Thymus (tissue), 14 donors: ENCODE data around the gene ZNF543. TPM values are rescaled to one million over a fixed set of nuclear protein-coding genes. Genes with fewer than 3 reads are reported as not detected.
"Not testable (repeated sequence)": the region's sequence is repeated elsewhere in the genome, so short reads cannot be mapped to it uniquely, and the experiment has no call there.

Experiments used
- DNase-seq, 9 donors: peaks; one replicate each; pipeline ENCODE4 v3.0.0-alpha.2; 2013; ENCODE audit warnings: low spot score in 9 of 9, low read depth in 6 of 9, missing footprints in 1 of 9
- H3K27ac ChIP-seq, 2 donors: one replicate each; pipeline ENCODE4 v1.5.1; 2013; ENCODE audit warnings: control low read depth in 1 of 2, low read depth in 1 of 2, low read length in 1 of 2, mild to moderate bottlenecking in 1 of 2, moderate library complexity in 1 of 2
- H3K27me3 ChIP-seq, 2 donors: one replicate each; pipeline ENCODE4 v1.5.1; 2013; ENCODE audit warnings: low read length in 1 of 2; ENCODE audit not compliant: control insufficient read depth in 2 of 2, insufficient read depth in 1 of 2
- H3K36me3 ChIP-seq, 2 donors: one replicate each; pipeline ENCODE4 v1.5.1; 2013; ENCODE audit warnings: low read length in 1 of 2, mild to moderate bottlenecking in 1 of 2, moderate library complexity in 1 of 2; ENCODE audit not compliant: control insufficient read depth in 2 of 2, insufficient read depth in 2 of 2
- H3K4me1 ChIP-seq, 2 donors: one replicate each; pipeline ENCODE4 v1.5.1; 2013; ENCODE audit warnings: low read length in 2 of 2; ENCODE audit not compliant: control insufficient read depth in 2 of 2, insufficient read depth in 2 of 2
- H3K4me3 ChIP-seq, 2 donors: one replicate each; pipeline ENCODE4 v1.5.1; 2013; ENCODE audit warnings: low read length in 2 of 2, control low read depth in 1 of 2, mild to moderate bottlenecking in 1 of 2
- H3K9me3 ChIP-seq, 2 donors: one replicate each; pipeline ENCODE4 v1.5.1; 2013; ENCODE audit warnings: low read length in 1 of 2, mild to moderate bottlenecking in 1 of 2; ENCODE audit not compliant: control insufficient read depth in 2 of 2, insufficient read depth in 1 of 2
- WGBS: extraction: QIAGEN DNeasy Blood & Tissue Kit; methylation state at CpG from one replicate; pipeline ENCODE4 v1.1.7; 2013; 5-methylcytosine and 5-hydroxymethylcytosine counted together
- long read RNA-seq, 10 donors: transcript quantifications; one replicate each; lab custom pipeline, GENCODE V29; 2026
- polyA plus RNA-seq: library from polyadenylated mRNA; stranded (reverse); fragments of 200-250 nt; gene quantifications from one replicate; pipeline ENCODE4 v1.2.3, GENCODE V29; 2013
- total RNA-seq: library from RNA; stranded (reverse); fragments of 120-200 nt; gene quantifications from one replicate; pipeline ENCODE4 v1.2.4, GENCODE V29; 2013
- donor health status: healthy.

ZNF543 gene
- total RNA-seq: 10.3 TPM
- 3.9 TPM for polyA plus RNA-seq
- long read RNA-seq, donor 1, partial matches to known transcripts: 0 of 1 reads
- long read RNA-seq, donor 1, other reads (novel, unspliced or antisense): 0 of 1 reads
- long read RNA-seq, donor 2, transcript ZNF543-201 (4 exons, 3,659 nt): major isoform, 5 of 5 reads
- long read RNA-seq, donor 2, partial matches to known transcripts: 0 of 5 reads
- long read RNA-seq, donor 2, other reads (novel, unspliced or antisense): 0 of 5 reads
- long read RNA-seq, donor 3, partial matches to known transcripts: 0 of 2 reads
- long read RNA-seq, donor 3, other reads (novel, unspliced or antisense): 0 of 2 reads
- long read RNA-seq, donor 4, partial matches to known transcripts: 0 of 2 reads
- long read RNA-seq, donor 4, other reads (novel, unspliced or antisense): 0 of 2 reads
- long read RNA-seq, donor 5: 0 reads
- long read RNA-seq, donor 6, partial matches to known transcripts: 0 of 1 reads
- long read RNA-seq, donor 6, other reads (novel, unspliced or antisense): 0 of 1 reads
- long read RNA-seq, donor 7, partial matches to known transcripts: 0 of 1 reads
- long read RNA-seq, donor 7, other reads (novel, unspliced or antisense): 0 of 1 reads
- long read RNA-seq, donor 8: 0 reads
- long read RNA-seq, donor 9, partial matches to known transcripts: 0 of 2 reads
- long read RNA-seq, donor 9, other reads (novel, unspliced or antisense): 0 of 2 reads
- long read RNA-seq, donor 10, partial matches to known transcripts: 0 of 2 reads
- long read RNA-seq, donor 10, other reads (novel, unspliced or antisense): 0 of 2 reads

- H3K27ac ChIP-seq: peak within 1 kb of the TSS; percentile 83 to 93
- H3K9me3 ChIP-seq: no peaks in the 10 kb centered on the region
- H3K4me1 ChIP-seq: peaks cover 18% of the 10 kb centered on the region in 2 donors
- H3K27me3 ChIP-seq: peaks cover 19 to 32% of the 10 kb centered on the region in 2 donors
- peaks cover 17% of the 10 kb centered on the region in 2 donors for H3K36me3 ChIP-seq
- under 1% methylated on average over 71 of the region's 71 CpGs for WGBS
- H3K4me3 ChIP-seq: peak within 1 kb of the TSS; percentile 65 to 93
- DNase-seq: peak; percentile 82 to 96 (median 91)
These were observed at the start of gene ZNF543 for GRCh38 chr19:57320180-57321084. Gene ZNF543, plus strand, starts transcription at chr19:57320472. Its CDS starts 382 bp downstream, at chr19:57320854.

GRCh38 chr19:57271280-57271679 is 49.0 kb upstream of the ZNF543 start:
- WGBS: 98% methylated on average over 8 of the region's 8 CpGs
- H3K4me3 ChIP-seq: no peak overlapping the region
- H3K27ac ChIP-seq: no peak overlapping the region
- H3K36me3 ChIP-seq: no peaks in the 10 kb centered on the region
- no peaks in the 10 kb centered on the region for H3K9me3 ChIP-seq
- no peak for DNase-seq
- H3K27me3 ChIP-seq: no peaks in the 10 kb centered on the region
- H3K4me1 ChIP-seq: no peaks in the 10 kb centered on the region

- H3K27me3 ChIP-seq: no peaks in the 10 kb centered on the region
- WGBS: 97% methylated on average over 1 of the region's 1 CpG
- H3K4me3 ChIP-seq: no peak overlapping the region
- H3K36me3 ChIP-seq: no peaks in the 10 kb centered on the region
- no peaks in the 10 kb centered on the region for H3K4me1 ChIP-seq
- no peak for DNase-seq
- H3K9me3 ChIP-seq: no peaks in the 10 kb centered on the region
- no peak overlapping the region for H3K27ac ChIP-seq
These were observed 47.3 kb upstream of the ZNF543 start for GRCh38 chr19:57273014-57273413.

DNA sequence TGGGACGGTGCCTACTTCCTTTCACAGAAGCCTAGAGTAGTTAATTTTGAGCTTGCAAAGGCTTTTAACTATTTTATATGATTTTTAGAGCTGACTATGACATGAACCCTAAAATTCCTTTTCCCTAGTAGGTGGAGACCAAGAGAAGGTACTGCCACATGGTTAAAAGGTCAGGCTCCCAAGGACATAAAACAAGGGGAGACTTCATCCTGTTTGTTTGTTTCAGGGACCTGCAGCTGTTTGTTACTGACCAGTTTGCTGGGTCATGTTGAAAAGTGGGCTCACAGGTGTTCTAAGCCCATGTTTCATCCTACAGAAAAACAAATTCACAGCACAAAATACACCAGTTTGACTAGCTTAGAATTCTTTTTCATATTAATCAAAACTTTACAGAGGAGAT is 43.8 kb upstream of the ZNF543 start:
- H3K4me1 ChIP-seq: peaks cover 6 to 9% of the 10 kb centered on the region in 2 donors
- no peaks in the 10 kb centered on the region for H3K9me3 ChIP-seq
- no peaks in the 10 kb centered on the region for H3K27me3 ChIP-seq
- H3K36me3 ChIP-seq: no peaks in the 10 kb centered on the region
- 94% methylated on average over 1 of the region's 1 CpG for WGBS
- no peak overlapping the region for H3K27ac ChIP-seq
- no peak overlapping the region for H3K4me3 ChIP-seq
- no peak for DNase-seq

DNA sequence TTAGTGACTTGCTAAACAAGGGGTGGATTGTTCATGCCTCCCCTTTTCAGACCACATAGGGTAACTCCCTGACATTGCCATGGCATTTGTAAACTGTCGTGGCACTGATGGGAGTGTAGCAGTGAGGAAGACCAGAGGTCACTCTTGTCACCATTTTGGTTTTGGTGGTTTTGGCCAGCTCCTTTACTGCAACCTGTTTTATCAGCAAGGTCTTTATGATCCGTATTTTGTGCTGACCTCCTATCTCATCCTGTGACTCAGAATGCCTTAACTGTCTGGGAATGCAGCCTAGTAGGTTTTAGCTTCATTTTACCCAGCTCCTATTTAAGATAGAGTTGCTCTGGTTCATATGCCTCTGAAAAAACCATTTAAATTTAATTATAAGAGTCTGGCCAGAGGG is 41.8 kb upstream of the ZNF543 start:
- H3K27ac ChIP-seq, DNase-seq, H3K36me3 ChIP-seq, H3K9me3 ChIP-seq, H3K27me3 ChIP-seq, H3K4me3 ChIP-seq: not testable (repeated sequence)
- H3K4me1 ChIP-seq: peaks cover 15 to 18% of the 10 kb centered on the region in 2 donors
- 98% methylated on average over 2 of the region's 2 CpGs for WGBS

DNA sequence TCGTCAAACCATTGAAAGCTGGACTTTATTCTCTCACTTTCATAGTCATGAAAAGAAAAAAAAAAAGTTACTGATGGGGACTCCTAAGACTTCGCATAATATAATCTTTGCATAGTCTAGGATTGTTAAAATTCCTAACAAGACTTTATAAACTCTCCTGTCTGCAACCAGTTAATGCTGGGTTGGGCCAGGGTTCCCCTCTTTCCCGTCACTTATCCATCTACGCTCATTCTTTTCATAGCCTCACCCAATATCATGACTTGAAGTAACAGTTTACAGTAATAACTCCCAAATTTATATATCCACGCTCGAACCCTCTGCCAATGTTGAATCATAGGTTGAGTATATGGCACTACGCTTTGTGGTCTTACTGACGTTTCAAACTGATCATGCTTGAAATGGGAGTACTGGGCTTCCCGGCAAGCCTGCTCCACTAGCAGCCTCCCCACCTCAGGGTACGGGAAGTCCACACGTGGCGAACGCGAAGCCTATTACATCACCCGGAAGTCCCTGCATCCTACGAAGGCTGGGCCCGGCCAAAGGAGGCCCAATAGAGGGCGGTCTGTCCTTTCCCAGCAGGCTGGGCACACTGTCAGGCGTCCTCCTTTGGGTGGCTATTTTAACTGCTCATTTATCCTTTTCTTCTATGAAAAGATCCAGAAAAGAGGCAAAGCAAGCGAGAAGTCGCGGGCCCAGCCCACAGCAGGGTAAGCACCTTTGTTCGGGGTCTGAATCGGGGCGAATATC is 40.7 kb upstream of the ZNF543 start:
- peaks cover 15 to 18% of the 10 kb centered on the region in 2 donors for H3K4me1 ChIP-seq

DNA sequence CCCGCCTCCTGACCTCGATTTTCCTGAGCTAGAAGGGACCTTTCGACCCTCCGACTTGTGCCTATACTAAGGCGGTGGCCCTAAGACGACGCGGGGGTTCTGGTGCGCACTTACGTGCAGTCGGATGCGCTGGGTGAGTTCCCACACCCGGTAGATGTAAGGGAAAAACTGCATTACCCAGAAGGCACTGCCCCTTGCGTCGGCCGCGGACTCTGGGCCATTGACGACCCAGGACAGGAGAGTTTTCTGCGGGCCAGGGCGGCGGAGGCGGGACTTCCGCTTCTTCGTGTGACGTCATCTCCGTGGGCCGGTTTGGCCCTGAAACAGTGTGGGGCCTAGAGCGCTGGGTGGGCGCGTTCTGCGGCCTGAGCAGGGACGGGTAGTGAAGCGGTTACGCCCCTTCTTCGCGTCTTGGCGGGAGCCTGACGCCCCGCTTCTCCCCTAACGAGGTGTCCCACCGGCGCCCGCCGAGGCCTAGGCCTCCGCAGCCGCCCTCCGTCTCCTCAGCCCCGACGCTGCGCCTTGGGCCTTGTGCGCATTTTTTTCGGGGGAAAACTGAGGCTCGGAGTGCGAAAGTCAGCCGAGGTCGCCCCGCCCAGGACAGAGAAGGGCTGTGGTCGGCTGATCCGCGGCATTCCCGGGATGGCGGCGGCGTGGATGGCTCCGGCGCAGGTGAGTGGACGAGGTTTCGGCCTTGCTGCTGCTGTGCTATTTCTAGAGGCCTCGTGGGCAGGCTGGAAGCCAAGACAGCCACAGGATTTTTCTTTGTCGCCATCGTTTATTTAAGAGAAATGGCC is 39.9 kb upstream of the ZNF543 start, which contains the start of gene ZNF460:
Gene ZNF460, plus strand, starts transcription at position 321 of the 797 bp plus-strand sequence. Its CDS starts 322 bp downstream, at position 643.
- Histone ChIP-seq H3K4me1 (peaks cover 15 to 18% of the 10 kb centered on the region in 2 donors), H3K27me3 (no peaks in the 10 kb centered on the region), H3K4me3 (peak within 1 kb of the TSS; percentile 76 to 92), H3K27ac (peak within 1 kb of the TSS; percentile 99), H3K36me3 (peaks cover 12 to 27% of the 10 kb centered on the region in 2 donors), H3K9me3 (no peaks in the 10 kb centered on the region)
- peak; percentile 92 to 99 (median 97) for DNase-seq
- under 1% methylated on average over 71 of the region's 71 CpGs for WGBS

More for the DNA sequence above, 40.7 kb upstream of the ZNF543 start:
- DNase-seq: peak; percentile 3 to 89 (median 69)
- 7% methylated on average over 25 of the region's 25 CpGs for WGBS
- no peaks in the 10 kb centered on the region for H3K9me3 ChIP-seq
- H3K4me3 ChIP-seq: peak overlapping the region; percentile 76 to 92
- peak overlapping the region; percentile 99 for H3K27ac ChIP-seq
- no peaks in the 10 kb centered on the region for H3K27me3 ChIP-seq
- peaks cover 7 to 19% of the 10 kb centered on the region in 2 donors for H3K36me3 ChIP-seq
